VCaP (cell line): ENCODE data around the gene SLC22A16.

Source experiments
- H3K27ac ChIP-seq: fragments of 450-650 bp; 2 replicates; pipeline ENCODE4 v1.5.1; 2017
- TF ChIP-seq, protein P1 (sequence below): fragments of 450-650 bp; conservative IDR thresholded peaks from 2 replicates; pipeline ENCODE4 v1.5.1; 2017; ENCODE audit warnings: mild to moderate bottlenecking, moderate library complexity

SLC22A16 gene

DNA sequence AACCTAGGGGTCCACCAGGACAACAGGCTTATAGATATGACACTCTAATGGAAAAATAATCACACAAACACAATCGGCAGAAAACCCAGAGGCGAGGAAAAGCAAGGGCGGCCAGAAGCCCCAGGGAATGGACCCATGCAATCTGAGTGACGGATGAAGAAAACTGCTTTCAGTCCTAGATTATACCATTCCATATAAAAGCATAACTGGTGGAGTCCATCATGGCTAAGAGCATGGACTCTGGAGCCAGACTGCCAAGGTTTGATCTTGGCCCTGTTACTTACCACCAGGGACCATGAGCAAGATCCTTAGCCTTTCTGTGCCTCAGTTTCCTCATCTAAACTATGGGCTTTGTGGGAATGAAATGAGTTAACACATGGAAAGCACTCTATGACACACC is 3.7 kb downstream of the SLC22A16 start:
- TF ChIP-seq, protein P1, sequence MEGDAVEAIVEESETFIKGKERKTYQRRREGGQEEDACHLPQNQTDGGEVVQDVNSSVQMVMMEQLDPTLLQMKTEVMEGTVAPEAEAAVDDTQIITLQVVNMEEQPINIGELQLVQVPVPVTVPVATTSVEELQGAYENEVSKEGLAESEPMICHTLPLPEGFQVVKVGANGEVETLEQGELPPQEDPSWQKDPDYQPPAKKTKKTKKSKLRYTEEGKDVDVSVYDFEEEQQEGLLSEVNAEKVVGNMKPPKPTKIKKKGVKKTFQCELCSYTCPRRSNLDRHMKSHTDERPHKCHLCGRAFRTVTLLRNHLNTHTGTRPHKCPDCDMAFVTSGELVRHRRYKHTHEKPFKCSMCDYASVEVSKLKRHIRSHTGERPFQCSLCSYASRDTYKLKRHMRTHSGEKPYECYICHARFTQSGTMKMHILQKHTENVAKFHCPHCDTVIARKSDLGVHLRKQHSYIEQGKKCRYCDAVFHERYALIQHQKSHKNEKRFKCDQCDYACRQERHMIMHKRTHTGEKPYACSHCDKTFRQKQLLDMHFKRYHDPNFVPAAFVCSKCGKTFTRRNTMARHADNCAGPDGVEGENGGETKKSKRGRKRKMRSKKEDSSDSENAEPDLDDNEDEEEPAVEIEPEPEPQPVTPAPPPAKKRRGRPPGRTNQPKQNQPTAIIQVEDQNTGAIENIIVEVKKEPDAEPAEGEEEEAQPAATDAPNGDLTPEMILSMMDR, result no peak
- H3K27ac ChIP-seq, result no peak overlapping the region

DNA sequence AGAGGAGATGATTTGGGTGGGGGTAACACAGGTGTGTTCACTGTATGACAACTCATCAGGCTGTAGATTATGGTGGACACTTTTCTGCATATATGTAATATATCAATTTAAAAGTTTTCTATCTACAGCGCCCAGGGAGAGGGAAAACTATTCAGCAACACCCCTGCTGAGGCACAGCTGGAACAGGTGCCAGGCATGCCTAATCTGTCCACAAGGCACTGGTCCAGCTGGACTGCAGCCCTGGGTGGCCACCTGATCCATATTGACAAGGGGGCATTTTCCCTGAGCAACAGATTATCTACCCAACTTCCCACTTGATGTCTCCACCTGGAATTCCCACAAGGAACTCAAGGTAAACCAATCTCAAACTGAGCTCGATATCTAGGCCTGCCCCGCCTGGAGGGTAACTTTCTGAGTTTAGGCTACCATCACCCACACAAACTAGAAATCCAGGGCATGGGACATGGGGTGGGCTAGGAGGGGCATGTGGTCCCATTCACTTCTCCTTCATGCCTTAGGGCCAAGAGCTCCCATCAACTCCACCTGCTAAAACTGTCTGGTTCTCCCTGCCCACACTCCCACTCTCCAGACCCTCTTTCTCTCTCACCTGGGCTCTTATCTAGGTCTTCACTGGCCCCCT is 4.6 kb downstream of the SLC22A16 start:
- H3K27ac ChIP-seq, result no peak overlapping the region
- TF ChIP-seq, protein P1, result no peak

DNA sequence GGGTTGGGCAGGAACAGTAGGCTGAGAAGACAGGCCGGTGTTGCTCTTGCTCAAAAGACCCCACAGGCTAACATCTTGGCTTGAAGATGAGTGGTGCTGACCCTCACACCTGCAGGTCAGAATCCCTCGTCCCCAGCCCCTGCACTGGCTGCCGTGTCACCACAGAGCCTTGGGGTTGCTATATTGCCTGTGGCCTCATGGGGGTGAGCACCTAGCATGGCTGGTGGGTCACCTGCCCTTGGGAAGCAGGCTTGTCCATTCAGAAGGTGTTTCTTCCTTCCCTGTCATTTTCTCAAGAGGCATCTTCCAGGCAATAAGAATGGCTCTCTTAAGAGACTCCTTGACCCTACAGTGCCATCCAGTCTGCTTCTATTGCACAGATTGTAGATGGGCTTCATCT is 7.7 kb downstream of the SLC22A16 start:
- no peak overlapping the region for H3K27ac ChIP-seq
- TF ChIP-seq, protein P1, result no peak

DNA sequence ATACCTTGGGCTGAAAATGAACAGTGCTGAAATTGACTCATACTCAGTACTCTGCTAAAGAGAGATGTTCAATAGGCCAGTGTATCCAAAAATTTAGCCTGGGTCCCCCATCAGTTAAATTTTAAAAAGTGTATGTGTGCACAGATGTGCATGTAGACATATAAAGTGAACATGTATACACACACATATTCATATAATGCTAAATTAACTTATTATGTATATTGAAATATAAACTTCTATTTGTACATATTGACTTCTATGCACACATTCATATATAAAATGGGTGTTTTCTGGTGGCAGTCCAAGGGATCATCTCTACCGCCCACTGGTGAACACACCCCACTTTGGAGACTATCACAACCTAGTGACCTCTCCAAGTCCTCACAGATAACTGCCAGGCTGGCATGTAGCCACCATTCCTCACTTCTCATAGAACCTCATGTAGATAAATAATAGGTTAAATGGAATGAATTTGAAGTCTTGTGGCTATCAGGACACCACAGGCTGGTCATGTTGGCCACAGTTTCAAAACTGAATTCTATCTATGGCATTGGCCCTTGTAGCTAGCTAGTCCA is 8.8 kb downstream of the SLC22A16 start:
- TF ChIP-seq, protein P1, result no peak
- H3K27ac ChIP-seq, result no peak overlapping the region

DNA sequence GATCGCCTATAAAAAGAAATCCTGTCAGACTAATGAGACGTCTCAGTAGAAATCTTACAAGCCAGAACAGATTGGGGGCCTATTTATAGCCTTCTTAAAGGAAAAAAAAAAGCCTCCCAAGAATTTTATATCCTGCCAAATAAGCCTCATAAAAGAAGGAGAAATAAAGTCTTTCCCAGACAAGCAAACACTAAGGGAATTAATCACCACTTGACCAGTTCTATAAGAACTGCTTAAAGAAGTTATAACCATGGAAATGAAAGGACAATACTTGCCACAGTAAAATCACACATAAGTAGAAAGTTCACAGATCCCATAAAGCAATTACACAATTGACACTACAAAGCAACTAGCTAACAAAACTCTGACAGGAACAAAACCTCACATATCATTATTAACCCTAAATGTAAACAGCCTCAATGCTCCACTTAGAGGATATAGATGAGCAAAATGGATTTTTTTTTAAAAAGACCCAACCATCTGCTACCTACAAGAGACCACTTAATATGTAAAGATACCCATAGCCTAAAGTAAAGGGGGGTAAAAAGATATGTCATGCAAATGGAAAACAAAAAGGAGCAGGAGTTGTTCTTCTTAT is 13.4 kb downstream of the SLC22A16 start:
- TF ChIP-seq, protein P1, result no peak

DNA sequence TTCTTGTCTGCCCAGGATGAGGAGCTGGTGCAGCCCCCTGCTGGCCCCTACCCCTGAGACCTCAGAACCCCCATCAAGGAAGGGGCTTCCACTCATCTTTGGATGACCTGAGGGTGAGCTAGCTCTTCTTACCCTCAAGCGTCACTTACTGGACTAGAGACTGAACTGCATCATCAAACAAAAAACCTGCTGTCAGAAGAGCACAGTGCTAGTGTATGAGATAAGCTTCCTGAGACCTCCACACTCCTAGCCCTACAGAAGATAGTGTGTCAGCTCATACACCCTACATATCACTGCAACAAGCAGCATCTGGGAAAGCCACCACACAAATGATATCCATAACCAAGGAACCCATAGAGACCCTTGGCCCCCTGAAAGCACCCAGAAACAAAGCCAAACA is 15.0 kb downstream of the SLC22A16 start:
- no peak overlapping the region for H3K27ac ChIP-seq
- TF ChIP-seq, protein P1, result no peak

More for the DNA sequence above, 13.4 kb downstream of the SLC22A16 start:
- no peak overlapping the region for H3K27ac ChIP-seq

DNA sequence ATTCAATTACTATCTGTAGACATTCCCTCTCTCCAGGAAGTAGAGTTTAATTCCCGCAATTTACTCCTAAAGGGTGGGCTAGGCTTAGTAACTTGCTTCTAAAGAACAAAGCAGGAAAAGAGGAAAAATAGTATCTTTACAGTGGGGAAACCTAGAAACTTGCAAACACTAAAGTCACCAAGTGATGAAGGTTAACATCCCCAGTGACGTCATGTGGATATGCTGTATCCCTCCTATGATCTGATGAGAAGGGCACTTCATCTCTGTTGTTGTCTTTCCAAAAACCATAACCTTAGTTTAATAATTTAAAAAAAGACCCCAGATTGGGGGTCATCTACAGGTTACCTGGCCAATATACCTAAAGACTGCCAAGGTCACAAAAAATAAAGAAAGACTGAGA is 17.3 kb downstream of the SLC22A16 start:
- TF ChIP-seq, protein P1, result no peak
- no peak overlapping the region for H3K27ac ChIP-seq
